OCI-LY1 (cell line): ENCODE data around the gene DFFB.

ENCODE experiments used
- H2AFZ ChIP-seq: fragments of 200-600 bp; sonication (generic), shearing (Covaris generic); 2 replicates; pipeline ENCODE4 v1.6.0; 2014; ENCODE audit warnings: antibody characterized with exemption, mild to moderate bottlenecking, low read length
- H3F3A ChIP-seq: fragments of 200-600 bp; sonication (generic), shearing (Covaris generic); 2 replicates; pipeline ENCODE4 v1.6.0; 2014; ENCODE audit warnings: mild to moderate bottlenecking, antibody characterized with exemption, low read length, moderate library complexity; ENCODE audit not compliant: insufficient read depth
- H3K27ac ChIP-seq: fragments of 200-600 bp; sonication (generic); 2 replicates; pipeline ENCODE4 v1.5.1; 2014; ENCODE audit warnings: low read length, mixed run types, mild to moderate bottlenecking, low read depth; ENCODE audit not compliant: poor library complexity, severe bottlenecking
- H3K27me3 ChIP-seq: fragments of 200-600 bp; sonication (generic); 2 replicates; pipeline ENCODE4 v1.6.0; 2014; ENCODE audit warnings: antibody characterized with exemption, mild to moderate bottlenecking, low read length, moderate library complexity; ENCODE audit not compliant: insufficient read depth
- H3K36me3 ChIP-seq: fragments of 200-600 bp; sonication (generic); 2 replicates; pipeline ENCODE4 v1.6.1; 2014; ENCODE audit warnings: mild to moderate bottlenecking, antibody characterized with exemption, low read length, moderate library complexity, mixed read lengths; ENCODE audit not compliant: insufficient read depth
- H3K4me1 ChIP-seq: fragments of 200-600 bp; sonication (generic); 2 replicates; pipeline ENCODE4 v1.5.1; 2014; ENCODE audit warnings: mild to moderate bottlenecking, low read length, moderate library complexity; ENCODE audit not compliant: insufficient read depth, severe bottlenecking
- H3K4me2 ChIP-seq: fragments of 200-600 bp; sonication (generic), shearing (Covaris generic); 2 replicates; pipeline ENCODE4 v1.6.1; 2014; ENCODE audit warnings: low read length
- H3K4me3 ChIP-seq: fragments of 200-600 bp; sonication (generic); 2 replicates; pipeline ENCODE4 v1.5.1; 2014; ENCODE audit warnings: low read length, low read depth, mild to moderate bottlenecking, mixed read lengths; ENCODE audit not compliant: poor library complexity, severe bottlenecking
- H3K79me2 ChIP-seq: fragments of 200-600 bp; shearing (Covaris generic); 2 replicates; pipeline ENCODE4 v1.6.1; 2016; ENCODE audit warnings: mixed run types, low read length, mixed read lengths; ENCODE audit not compliant: insufficient read depth
- H3K9ac ChIP-seq: fragments of 200-600 bp; sonication (generic), shearing (Covaris generic); 2 replicates; pipeline ENCODE4 v1.6.1; 2014; ENCODE audit warnings: mild to moderate bottlenecking, low read length, mixed read lengths
- H3K9me2 ChIP-seq: fragments of 200-600 bp; sonication (generic), shearing (Covaris generic); 2 replicates; pipeline ENCODE4 v1.6.1; 2014; ENCODE audit warnings: low read depth, mild to moderate bottlenecking, low read length, mixed read lengths
- H3K9me3 ChIP-seq: fragments of 200-600 bp; shearing (Covaris generic); 2 replicates; pipeline ENCODE4 v1.6.1; 2014; ENCODE audit warnings: low read length, mixed read lengths
- H4K20me1 ChIP-seq: fragments of 200-600 bp; sonication (generic), shearing (Covaris generic); 2 replicates; pipeline ENCODE4 v1.6.0; 2016; ENCODE audit warnings: mild to moderate bottlenecking, low read length; ENCODE audit not compliant: insufficient read depth
- EZH2 ChIP-seq: fragments of 200-600 bp; sonication (generic), shearing (Covaris generic); IDR thresholded peaks from 2 replicates; pipeline ENCODE4 v1.8.0; 2017; ENCODE audit warnings: borderline replicate concordance, mixed run types, mild to moderate bottlenecking, antibody characterized with exemption, low read length, moderate library complexity, mixed read lengths
- TF ChIP-seq, protein P1 (sequence below): fragments of 200-600 bp; sonication (generic), shearing (Covaris generic); IDR thresholded peaks from 2 replicates; pipeline ENCODE4 v1.5.1; 2017; ENCODE audit warnings: mild to moderate bottlenecking, antibody characterized with exemption, low read length, moderate library complexity, mixed read lengths

The DFFB gene

DNA sequence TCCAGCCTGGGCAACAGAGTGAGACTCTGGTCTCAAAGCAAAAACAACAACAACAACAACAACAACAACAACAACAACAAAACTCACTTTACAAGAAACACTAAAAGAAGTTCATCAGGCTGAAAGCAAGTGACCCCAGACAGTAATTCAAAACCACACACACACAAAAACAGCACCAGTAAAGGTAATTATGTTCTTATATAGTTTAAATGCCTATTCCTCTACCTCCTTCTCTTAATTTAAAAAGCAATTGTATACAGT is 41.1 kb downstream of the DFFB start:
- Histone ChIP-seq H3K4me1 (peaks cover 34% of the 10 kb centered on the region), H3K9me3 (0 out of 2 replicates have a peak, but pooled peaks cover 3% of the 10 kb centered on the region), H3K79me2 (peaks cover 26% of the 10 kb centered on the region), H3K4me2 (peak overlapping the region; percentile 89), H3K4me3 (no peak overlapping the region), H3K27ac (no peak overlapping the region), H3K9me2 (no peaks in the 10 kb centered on the region), H3K9ac (no peak overlapping the region), H3K36me3 (peaks cover 23% of the 10 kb centered on the region), H3F3A (0 out of 2 replicates have a peak, but pooled peaks cover 6% of the 10 kb centered on the region), H3K27me3 (no peaks in the 10 kb centered on the region), H4K20me1 (no peaks in the 10 kb centered on the region), H2AFZ (no peak overlapping the region)
- TF ChIP-seq EZH2: no peak
- TF ChIP-seq, protein P1, sequence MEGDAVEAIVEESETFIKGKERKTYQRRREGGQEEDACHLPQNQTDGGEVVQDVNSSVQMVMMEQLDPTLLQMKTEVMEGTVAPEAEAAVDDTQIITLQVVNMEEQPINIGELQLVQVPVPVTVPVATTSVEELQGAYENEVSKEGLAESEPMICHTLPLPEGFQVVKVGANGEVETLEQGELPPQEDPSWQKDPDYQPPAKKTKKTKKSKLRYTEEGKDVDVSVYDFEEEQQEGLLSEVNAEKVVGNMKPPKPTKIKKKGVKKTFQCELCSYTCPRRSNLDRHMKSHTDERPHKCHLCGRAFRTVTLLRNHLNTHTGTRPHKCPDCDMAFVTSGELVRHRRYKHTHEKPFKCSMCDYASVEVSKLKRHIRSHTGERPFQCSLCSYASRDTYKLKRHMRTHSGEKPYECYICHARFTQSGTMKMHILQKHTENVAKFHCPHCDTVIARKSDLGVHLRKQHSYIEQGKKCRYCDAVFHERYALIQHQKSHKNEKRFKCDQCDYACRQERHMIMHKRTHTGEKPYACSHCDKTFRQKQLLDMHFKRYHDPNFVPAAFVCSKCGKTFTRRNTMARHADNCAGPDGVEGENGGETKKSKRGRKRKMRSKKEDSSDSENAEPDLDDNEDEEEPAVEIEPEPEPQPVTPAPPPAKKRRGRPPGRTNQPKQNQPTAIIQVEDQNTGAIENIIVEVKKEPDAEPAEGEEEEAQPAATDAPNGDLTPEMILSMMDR: no peak

DNA sequence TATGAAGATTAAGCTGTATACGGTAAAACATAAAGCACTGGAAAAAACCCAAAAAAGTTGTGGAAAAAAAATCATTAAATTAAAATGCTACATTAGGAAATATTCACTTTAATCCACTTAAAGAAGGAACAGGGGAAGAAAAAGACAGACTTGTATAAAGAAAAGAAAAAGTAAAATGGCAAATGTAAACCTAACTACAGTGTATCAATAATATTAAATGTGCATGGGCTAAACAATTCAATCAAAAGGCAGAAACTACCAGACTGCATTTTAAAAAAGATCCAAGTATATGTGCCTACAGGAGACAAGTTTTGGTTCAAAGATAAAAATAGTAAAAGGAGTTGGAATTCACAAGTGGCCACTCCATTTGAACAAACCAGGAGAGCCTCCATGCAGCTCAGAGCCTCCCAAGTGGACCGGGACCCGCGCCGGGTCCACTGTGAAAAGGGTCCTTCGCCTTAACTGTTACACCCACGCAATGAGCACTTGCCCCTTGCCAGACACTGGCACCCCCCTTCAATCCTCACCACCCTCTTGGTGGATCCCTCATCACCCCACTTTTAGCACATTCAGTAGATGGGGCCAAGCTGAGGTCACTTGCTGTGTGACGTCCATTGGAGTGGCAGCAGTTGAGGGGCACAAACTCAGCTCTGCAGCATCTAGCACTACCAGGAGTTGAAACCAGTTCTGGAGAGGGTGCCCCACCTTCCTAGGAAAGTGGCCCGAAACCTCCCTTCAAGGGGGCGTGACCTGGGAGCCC is 41.9 kb downstream of the DFFB start:
- no peaks in the 10 kb centered on the region for H4K20me1 ChIP-seq
- H3K9me3 ChIP-seq: 0 out of 2 replicates have a peak, but pooled peaks cover 3% of the 10 kb centered on the region
- peaks cover 25% of the 10 kb centered on the region for H3K79me2 ChIP-seq
- no peak overlapping the region for H2AFZ ChIP-seq
- H3K27ac ChIP-seq: peak overlapping the region; percentile 97
- no peaks in the 10 kb centered on the region for H3K9me2 ChIP-seq
- no peaks in the 10 kb centered on the region for H3K27me3 ChIP-seq
- H3F3A ChIP-seq: 0 out of 2 replicates have a peak, but pooled peaks cover 6% of the 10 kb centered on the region
- H3K4me2 ChIP-seq: peak overlapping the region; percentile 89
- no peak for TF ChIP-seq EZH2
- TF ChIP-seq, protein P1: peak; percentile 23; the same call in 1 of the 2 replicates
- peaks cover 23% of the 10 kb centered on the region for H3K36me3 ChIP-seq
- H3K9ac ChIP-seq: peak overlapping the region; percentile 84
- peak overlapping the region; percentile 92 for H3K4me3 ChIP-seq
- H3K4me1 ChIP-seq: peaks cover 40% of the 10 kb centered on the region

DNA sequence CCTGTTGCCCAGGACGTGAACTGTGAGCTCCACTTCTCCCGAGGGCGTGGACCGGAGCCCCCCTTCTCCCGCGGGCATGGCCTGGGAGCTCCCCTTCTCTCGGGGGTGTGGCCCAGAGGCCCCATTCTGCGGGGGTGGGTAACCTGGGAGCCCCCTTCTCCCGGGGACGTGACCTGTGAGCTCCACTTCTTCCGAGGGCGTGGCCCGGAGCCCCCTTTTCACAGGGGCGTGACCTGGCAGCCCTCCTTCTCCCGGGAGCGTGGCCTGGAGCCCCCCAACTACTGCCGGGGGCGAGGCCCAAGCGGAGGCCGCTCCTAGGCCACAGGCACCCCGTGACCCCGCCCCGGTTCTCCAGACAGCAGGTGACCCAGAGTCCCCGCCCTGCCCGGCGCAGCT is 42.5 kb downstream of the DFFB start:
- H3K27me3 ChIP-seq: no peaks in the 10 kb centered on the region
- no peak overlapping the region for H2AFZ ChIP-seq
- H4K20me1 ChIP-seq: no peaks in the 10 kb centered on the region
- H3K4me2 ChIP-seq: peak overlapping the region; percentile 89
- H3K4me1 ChIP-seq: peaks cover 46% of the 10 kb centered on the region
- H3K36me3 ChIP-seq: peaks cover 20% of the 10 kb centered on the region
- no peaks in the 10 kb centered on the region for H3K9me2 ChIP-seq
- no peak for TF ChIP-seq EZH2
- TF ChIP-seq, protein P1: 0 out of 2 replicates have a peak, but pooled peaks have one; percentile 0
- H3K4me3 ChIP-seq: peak overlapping the region; percentile 92
- peak overlapping the region; percentile 84 for H3K9ac ChIP-seq
- peak overlapping the region; percentile 97 for H3K27ac ChIP-seq
- 0 out of 2 replicates have a peak, but pooled peaks cover 6% of the 10 kb centered on the region for H3F3A ChIP-seq
- H3K79me2 ChIP-seq: peaks cover 25% of the 10 kb centered on the region
- 0 out of 2 replicates have a peak, but pooled peaks cover 3% of the 10 kb centered on the region for H3K9me3 ChIP-seq
